ENCODE data around the gene SLC22A16. TPM values are rescaled to one million over a fixed set of nuclear protein-coding genes. Genes with fewer than 3 reads are reported as not detected.

Gene SLC22A16
- total RNA-seq, 1 donor from 2014 or later = not detected

DNA sequence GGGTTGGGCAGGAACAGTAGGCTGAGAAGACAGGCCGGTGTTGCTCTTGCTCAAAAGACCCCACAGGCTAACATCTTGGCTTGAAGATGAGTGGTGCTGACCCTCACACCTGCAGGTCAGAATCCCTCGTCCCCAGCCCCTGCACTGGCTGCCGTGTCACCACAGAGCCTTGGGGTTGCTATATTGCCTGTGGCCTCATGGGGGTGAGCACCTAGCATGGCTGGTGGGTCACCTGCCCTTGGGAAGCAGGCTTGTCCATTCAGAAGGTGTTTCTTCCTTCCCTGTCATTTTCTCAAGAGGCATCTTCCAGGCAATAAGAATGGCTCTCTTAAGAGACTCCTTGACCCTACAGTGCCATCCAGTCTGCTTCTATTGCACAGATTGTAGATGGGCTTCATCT, 7.7 kb downstream of the SLC22A16 start:
- Mint-ChIP-seq H3K9me3 (peaks cover 30% of the 10 kb centered on the region), H3K27me3 (ENCODE audit: low read depth) (peaks cover 16% of the 10 kb centered on the region), H3K27ac (no peak overlapping the region), H3K36me3 (no peaks in the 10 kb centered on the region), H3K4me3 (no peak overlapping the region), H3K4me1 (no peaks in the 10 kb centered on the region)
- no peak for TF ChIP-seq CTCF (IDR thresholded peaks at IDR 0.05; ENCODE audit: unreplicated experiment)
- DNase-seq (ENCODE audit: low spot score in 2 of 2, unreplicated experiment in 2 of 2) = no peak

- no peak overlapping the region for H3K4me3 Mint-ChIP-seq
- no peak for DNase-seq (ENCODE audit: low spot score in 2 of 2, unreplicated experiment in 2 of 2)
- H3K27me3 Mint-ChIP-seq (ENCODE audit: low read depth) = peaks cover 13% of the 10 kb centered on the region
- H3K36me3 Mint-ChIP-seq = no peaks in the 10 kb centered on the region
- H3K9me3 Mint-ChIP-seq = peaks cover 36% of the 10 kb centered on the region
- no peak for TF ChIP-seq CTCF (IDR thresholded peaks at IDR 0.05; ENCODE audit: unreplicated experiment)
- no peaks in the 10 kb centered on the region for H3K4me1 Mint-ChIP-seq
- H3K27ac Mint-ChIP-seq = no peak overlapping the region
Observed at GRCh38 chr6:110467566-110468140, 8.8 kb downstream of the SLC22A16 start.

GRCh38 chr6:110462884-110463481, 13.4 kb downstream of the SLC22A16 start:
- no peak for DNase-seq (ENCODE audit: low spot score in 2 of 2, unreplicated experiment in 2 of 2)
- TF ChIP-seq CTCF (IDR thresholded peaks at IDR 0.05; ENCODE audit: unreplicated experiment) = no peak
- H3K4me1 Mint-ChIP-seq = no peaks in the 10 kb centered on the region
- peaks cover 3% of the 10 kb centered on the region for H3K27me3 Mint-ChIP-seq (ENCODE audit: low read depth)
- no peak overlapping the region for H3K4me3 Mint-ChIP-seq
- peaks cover 2% of the 10 kb centered on the region for H3K36me3 Mint-ChIP-seq
- peaks cover 59% of the 10 kb centered on the region for H3K9me3 Mint-ChIP-seq
- H3K27ac Mint-ChIP-seq = no peak overlapping the region

DNA sequence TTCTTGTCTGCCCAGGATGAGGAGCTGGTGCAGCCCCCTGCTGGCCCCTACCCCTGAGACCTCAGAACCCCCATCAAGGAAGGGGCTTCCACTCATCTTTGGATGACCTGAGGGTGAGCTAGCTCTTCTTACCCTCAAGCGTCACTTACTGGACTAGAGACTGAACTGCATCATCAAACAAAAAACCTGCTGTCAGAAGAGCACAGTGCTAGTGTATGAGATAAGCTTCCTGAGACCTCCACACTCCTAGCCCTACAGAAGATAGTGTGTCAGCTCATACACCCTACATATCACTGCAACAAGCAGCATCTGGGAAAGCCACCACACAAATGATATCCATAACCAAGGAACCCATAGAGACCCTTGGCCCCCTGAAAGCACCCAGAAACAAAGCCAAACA, 15.0 kb downstream of the SLC22A16 start:
- H3K27me3 Mint-ChIP-seq (ENCODE audit: low read depth) = no peaks in the 10 kb centered on the region

DNA sequence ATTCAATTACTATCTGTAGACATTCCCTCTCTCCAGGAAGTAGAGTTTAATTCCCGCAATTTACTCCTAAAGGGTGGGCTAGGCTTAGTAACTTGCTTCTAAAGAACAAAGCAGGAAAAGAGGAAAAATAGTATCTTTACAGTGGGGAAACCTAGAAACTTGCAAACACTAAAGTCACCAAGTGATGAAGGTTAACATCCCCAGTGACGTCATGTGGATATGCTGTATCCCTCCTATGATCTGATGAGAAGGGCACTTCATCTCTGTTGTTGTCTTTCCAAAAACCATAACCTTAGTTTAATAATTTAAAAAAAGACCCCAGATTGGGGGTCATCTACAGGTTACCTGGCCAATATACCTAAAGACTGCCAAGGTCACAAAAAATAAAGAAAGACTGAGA, 17.3 kb downstream of the SLC22A16 start:
- no peak for DNase-seq (ENCODE audit: low spot score in 2 of 2, unreplicated experiment in 2 of 2)
- no peaks in the 10 kb centered on the region for H3K27me3 Mint-ChIP-seq (ENCODE audit: low read depth)
- no peak overlapping the region for H3K4me3 Mint-ChIP-seq
- peaks cover 2% of the 10 kb centered on the region for H3K36me3 Mint-ChIP-seq
- TF ChIP-seq CTCF (IDR thresholded peaks at IDR 0.05; ENCODE audit: unreplicated experiment) = no peak
- peaks cover 48% of the 10 kb centered on the region for H3K9me3 Mint-ChIP-seq
- H3K27ac Mint-ChIP-seq = no peak overlapping the region
- H3K4me1 Mint-ChIP-seq = no peaks in the 10 kb centered on the region

More for the DNA sequence above, 15.0 kb downstream of the SLC22A16 start:
- H3K4me1 Mint-ChIP-seq = no peaks in the 10 kb centered on the region
- H3K4me3 Mint-ChIP-seq = no peak overlapping the region
- no peak for TF ChIP-seq CTCF (IDR thresholded peaks at IDR 0.05; ENCODE audit: unreplicated experiment)
- H3K27ac Mint-ChIP-seq = no peak overlapping the region
- peaks cover 69% of the 10 kb centered on the region for H3K9me3 Mint-ChIP-seq
- H3K36me3 Mint-ChIP-seq = peaks cover 2% of the 10 kb centered on the region
- no peak for DNase-seq (ENCODE audit: low spot score in 2 of 2, unreplicated experiment in 2 of 2)
